K562 treated with DMSO at 1 percent for 4 hours (cell line): Measurements from ENCODE around the gene DGCR6. TPM values are rescaled to one million over a fixed set of nuclear protein-coding genes. Genes with fewer than 3 reads are reported as not detected.

Source experiments
- total RNA-seq: library from RNA; unstranded; fragments of 300-600 nt; gene quantifications from 2 replicates; pipeline ENCODE4 v1.2.3, GENCODE V29; 2022; ENCODE audit not compliant: insufficient read depth

The DGCR6 gene
- total RNA-seq = 0.31 and 0.62 TPM in 2 replicates

DNA sequence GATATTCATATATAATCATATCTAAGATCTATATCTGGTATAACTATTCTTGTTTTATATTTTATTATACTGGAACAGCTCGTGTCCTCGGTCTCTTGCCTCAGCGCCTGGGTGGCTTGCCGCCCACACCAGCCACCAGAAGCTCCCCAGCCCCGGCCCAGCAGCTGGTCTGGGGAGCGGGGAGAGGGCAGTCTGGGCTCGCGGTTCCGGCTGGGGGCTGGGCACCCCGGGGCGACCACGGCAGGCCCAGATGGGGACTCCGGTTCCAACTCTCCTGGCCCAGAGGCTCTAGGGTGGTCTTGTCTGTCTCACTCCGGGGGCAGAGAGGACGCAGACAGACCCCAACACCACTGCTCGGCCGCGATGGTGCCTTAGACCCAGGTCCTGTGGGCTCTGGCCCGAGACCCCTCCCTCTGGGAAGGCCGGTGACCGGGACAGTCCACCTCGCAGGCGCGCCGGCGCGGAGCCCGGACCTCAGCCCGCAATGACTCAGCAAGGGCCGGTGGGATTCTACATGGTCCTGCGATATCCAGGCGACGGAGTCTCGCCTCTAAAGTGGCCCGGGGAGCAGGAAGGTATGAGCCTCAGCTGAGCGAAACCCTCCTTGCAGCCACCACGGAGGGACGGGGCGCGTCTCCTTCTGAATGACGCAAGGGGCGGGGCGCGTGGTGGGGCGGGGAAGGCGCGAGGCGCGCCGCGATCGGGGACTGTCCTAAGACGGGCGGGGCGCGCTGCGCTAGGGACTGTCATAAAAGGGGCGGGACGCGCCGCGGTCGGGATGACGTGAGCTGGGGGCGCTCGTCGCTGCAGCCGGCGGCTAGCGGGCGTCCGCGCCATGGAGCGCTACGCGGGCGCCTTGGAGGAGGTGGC is at the start of gene DGCR6:
Gene DGCR6 (plus strand): TSS at position 781 of the 870 bp plus-strand sequence. CDS start 55 bp downstream, at position 836.

DNA sequence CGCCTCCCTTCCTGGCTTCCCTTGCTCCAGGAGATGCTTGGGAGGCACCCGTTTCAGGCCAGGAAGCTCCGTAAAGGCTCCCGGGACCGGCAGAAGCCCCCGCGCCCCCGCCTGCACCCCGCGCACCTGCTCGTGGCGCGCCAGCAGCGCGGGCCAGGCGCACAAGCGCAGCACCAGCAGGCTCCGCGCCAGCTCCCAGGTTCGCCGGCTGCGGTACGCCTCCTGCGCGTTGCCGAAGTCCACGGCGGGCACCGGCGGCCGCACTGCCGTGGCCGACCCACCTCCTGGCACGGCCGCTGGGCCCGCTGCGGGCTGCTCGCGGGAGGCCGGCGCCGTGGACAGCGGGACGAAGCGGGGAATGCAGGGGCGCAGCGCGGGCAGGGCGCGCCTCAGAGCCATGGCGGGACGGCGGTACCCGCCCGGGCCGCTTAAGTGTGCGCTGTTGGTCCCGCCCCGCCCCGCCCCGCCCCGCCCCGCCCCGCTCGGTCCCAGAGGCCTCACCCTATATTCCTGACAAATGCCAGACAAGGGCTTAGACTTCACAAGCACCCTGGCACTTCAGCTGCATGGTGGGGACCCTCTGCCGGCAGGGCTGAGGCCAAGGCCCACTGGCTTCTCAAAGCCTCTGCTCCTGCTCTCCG is 29.9 kb downstream of the DGCR6 start, which contains the start of gene PRODH:
Gene PRODH (minus strand): TSS at position 405 of the 641 bp plus-strand sequence. CDS start 6 bp downstream, at position 399.

Other genes starting within 250 kb of the DGCR6 start
- not detected in 2 replicates for gene PRODH, start 30.0 kb downstream of the DGCR6 start, total RNA-seq
- 116 and 128 TPM in 2 replicates for gene DGCR2, start 216.1 kb downstream of the DGCR6 start, total RNA-seq
- not detected in 2 replicates for gene TSSK2, start 225.0 kb downstream of the DGCR6 start, total RNA-seq
- gene ESS2, start 238.3 kb downstream of the DGCR6 start, total RNA-seq = 48.2 and 51.3 TPM in 2 replicates
- gene GSC2, start 244.0 kb downstream of the DGCR6 start, total RNA-seq = not detected in 2 replicates